OCI-LY7 (cell line): Measurements from ENCODE around the gene LBX2. TPM values are rescaled to one million over a fixed set of nuclear protein-coding genes. Genes with fewer than 3 reads are reported as not detected.

Experiments used
- BruUV-seq: library from RNA; stranded (reverse); fragments of 400-500 nt; replicated peaks from 2 replicates; lab custom pipeline; 2021; lab: Mats Ljungman, UMichigan
- CTCF ChIA-PET: fragments of 300-600 bp; sonication (Branson Sonifier 250); formaldehyde crosslinking; loops from one replicate; lab custom pipeline; 2022; ENCODE audit warnings: antibody characterized with exemption; ENCODE audit not compliant: unreplicated experiment; lab: Charles Lee
- POLR2A ChIA-PET: fragments of 300-600 bp; sonication (Branson Sonifier 250); formaldehyde crosslinking; loops from one replicate; lab custom pipeline; 2022; ENCODE audit warnings: antibody characterized with exemption; lab: Charles Lee
- DNase-seq: peaks from one replicate; pipeline ENCODE4 v3.0.0-alpha.2; 2015; ENCODE audit warnings: low spot score
- H2AFZ ChIP-seq: fragments of 200-600 bp; sonication (generic), shearing (Covaris generic); 2 replicates; pipeline ENCODE4 v1.6.1; 2014; ENCODE audit warnings: mild to moderate bottlenecking, antibody characterized with exemption, low read length, moderate library complexity
- H3K27ac ChIP-seq: fragments of 200-600 bp; sonication (generic); 2 replicates; pipeline ENCODE4 v1.5.1; 2014; ENCODE audit warnings: mixed run types, low read depth, mild to moderate bottlenecking, moderate library complexity, low read length, inconsistent platforms; ENCODE audit not compliant: poor library complexity, severe bottlenecking
- H3K36me3 ChIP-seq: fragments of 200-600 bp; sonication (generic); 2 replicates; pipeline ENCODE4 v1.6.1; 2014; ENCODE audit warnings: mild to moderate bottlenecking, antibody characterized with exemption, low read length, moderate library complexity, mixed read lengths; ENCODE audit not compliant: insufficient read depth
- H3K4me1 ChIP-seq: fragments of 200-600 bp; sonication (generic); 2 replicates; pipeline ENCODE4 v1.5.1; 2014; ENCODE audit warnings: mild to moderate bottlenecking, low read length; ENCODE audit not compliant: insufficient read depth, poor library complexity, severe bottlenecking
- H3K4me2 ChIP-seq: fragments of 200-600 bp; sonication (generic); 2 replicates; pipeline ENCODE4 v1.6.1; 2014; ENCODE audit warnings: mild to moderate bottlenecking, low read length
- H3K4me3 ChIP-seq: fragments of 200-600 bp; sonication (generic); 2 replicates; pipeline ENCODE4 v1.5.1; 2014; ENCODE audit warnings: mild to moderate bottlenecking, low read depth, low read length; ENCODE audit not compliant: poor library complexity, severe bottlenecking
- H3K79me2 ChIP-seq: fragments of 200-600 bp; sonication (generic); 2 replicates; pipeline ENCODE4 v1.6.1; 2016; ENCODE audit warnings: low read depth, mild to moderate bottlenecking, low read length, moderate library complexity, mixed read lengths; ENCODE audit not compliant: insufficient read depth
- H3K9me2 ChIP-seq: fragments of 200-600 bp; sonication (generic); 2 replicates; pipeline ENCODE4 v1.6.1; 2016; ENCODE audit warnings: mild to moderate bottlenecking, low read length, mixed read lengths; ENCODE audit not compliant: insufficient read depth
- H3K9me3 ChIP-seq: fragments of 200-600 bp; sonication (generic); 2 replicates; pipeline ENCODE4 v1.6.1; 2014; ENCODE audit warnings: mild to moderate bottlenecking, mixed run types, low read length, mixed read lengths
- H4K20me1 ChIP-seq: fragments of 200-600 bp; sonication (generic); 2 replicates; pipeline ENCODE4 v1.6.1; 2014; ENCODE audit warnings: mild to moderate bottlenecking, antibody characterized with exemption, low read length, moderate library complexity, mixed read lengths; ENCODE audit not compliant: insufficient read depth
- CTCF ChIP-seq: fragments of 200-600 bp; sonication (generic); conservative IDR thresholded peaks from 2 replicates; pipeline ENCODE4 v1.5.1; 2014; ENCODE audit warnings: mild to moderate bottlenecking, antibody characterized with exemption, low read length, moderate library complexity, mixed read lengths
- EZH2phosphoT487 ChIP-seq: fragments of 200-600 bp; sonication (generic); IDR thresholded peaks from 2 replicates; pipeline ENCODE4 v1.6.1; 2018; ENCODE audit warnings: low read depth, borderline replicate concordance, mild to moderate bottlenecking, mixed run types, antibody characterized with exemption, low read length, moderate library complexity, mixed read lengths
- intact Hi-C: fragments of 100-400 bp; cut with micrococcal nuclease; formaldehyde crosslinking; loops from one replicate; pipeline ENCODE4 v1.10.0; 2022; ENCODE audit not compliant: unreplicated experiment
- total RNA-seq, 2 experiments: library from RNA; depleted of rRNA in 1 of 2; stranded (reverse); fragments of >200 nt in 1 of 2; shearing (Covaris generic) in 1 of 2; gene quantifications; 2 replicates each; pipeline ENCODE4 v1.2.3, GENCODE V29; 2014 to 2022

LBX2 gene
- total RNA-seq, 2 experiments from 2014 or later: not detected

DNA sequence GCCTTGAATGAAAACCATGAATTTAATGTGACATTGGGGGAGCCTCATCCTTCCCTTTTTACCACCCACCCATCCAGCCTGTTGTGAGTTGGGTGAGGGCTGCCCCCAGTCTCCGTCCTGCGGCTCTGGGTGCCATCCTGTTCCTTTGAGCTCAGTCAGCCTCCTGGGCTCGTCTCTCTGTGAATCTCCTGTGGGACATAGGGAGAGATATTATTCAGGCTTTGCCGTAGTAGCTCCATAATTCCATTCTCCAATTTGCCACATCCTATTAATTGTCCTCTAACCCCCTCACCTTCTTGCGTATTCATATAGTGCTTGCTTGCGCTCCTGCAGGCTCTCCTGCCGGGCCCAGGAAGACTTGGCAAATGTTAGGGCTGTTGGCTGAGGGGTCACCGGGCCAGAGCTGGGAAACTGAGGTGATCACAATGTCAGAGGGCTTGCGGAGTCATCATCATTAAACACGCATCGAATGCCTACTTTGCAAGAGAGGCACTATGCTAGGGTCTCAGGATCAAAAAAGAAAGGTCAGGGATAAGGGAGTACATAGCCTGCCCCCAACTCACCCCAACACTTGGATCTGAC is 27.3 kb upstream of the LBX2 start:
- H3K36me3 ChIP-seq: peaks cover 53% of the 10 kb centered on the region
- H3K4me1 ChIP-seq: peaks cover 28% of the 10 kb centered on the region
- peaks cover 37% of the 10 kb centered on the region for H3K79me2 ChIP-seq
- intact Hi-C loops: no loop called here
- no peaks in the 10 kb centered on the region for H3K9me2 ChIP-seq
- no peaks in the 10 kb centered on the region for H3K9me3 ChIP-seq
- DNase-seq: no peak
- H3K4me2 ChIP-seq: 0 out of 2 replicates have a peak overlapping the region, but pooled peaks have one; percentile 95
- no peak overlapping the region for H3K27ac ChIP-seq
- H4K20me1 ChIP-seq: peaks cover 5% of the 10 kb centered on the region; the same call in 1 of the 2 replicates
- CTCF ChIA-PET: interaction anchor here (0.5 kb wide), 1 partner anchor 1180 kb away, joined by 3 read pairs; no protein-coding TSS in a partner anchor
- no TSS peak for BruUV-seq
- H3K4me3 ChIP-seq: no peak overlapping the region
- POLR2A ChIA-PET: interaction anchor here (1.0 kb wide), 1 partner anchor 9 kb away, joined by 3 read pairs; no protein-coding TSS in a partner anchor
- no peak overlapping the region for H2AFZ ChIP-seq
- TF ChIP-seq CTCF: no peak
- TF ChIP-seq EZH2phosphoT487: no peak

GRCh38 chr2:74525717-74526648 is 26.6 kb upstream of the LBX2 start, which contains the start of gene DQX1:
Gene DQX1 (minus strand): TSS chr2:74526231. CDS start chr2:74525729, 502 bp downstream.
- H3K9me2 ChIP-seq: no peaks in the 10 kb centered on the region
- H3K4me2 ChIP-seq: 0 out of 2 replicates have a peak within 1 kb of the TSS, but pooled peaks have one; percentile 95
- peaks cover 32% of the 10 kb centered on the region for H3K79me2 ChIP-seq
- ChIA-PET POLR2A (interaction anchor here (0.6 to 1.0 kb wide), 2 partner anchors 8 to 15 kb away, joined by 3 read pairs; no protein-coding TSS in a partner anchor), CTCF (no interaction called here)
- H3K4me1 ChIP-seq: peaks cover 21% of the 10 kb centered on the region
- H3K9me3 ChIP-seq: no peaks in the 10 kb centered on the region
- intact Hi-C loops: no loop called here
- no peak for TF ChIP-seq EZH2phosphoT487
- no peak for TF ChIP-seq CTCF
- DNase-seq: peak; percentile 63
- peaks cover 45% of the 10 kb centered on the region for H3K36me3 ChIP-seq
- H2AFZ ChIP-seq: no peak within 1 kb of the TSS
- no peak within 1 kb of the TSS for H3K4me3 ChIP-seq
- no TSS peak for BruUV-seq
- peaks cover 5% of the 10 kb centered on the region; the same call in 1 of the 2 replicates for H4K20me1 ChIP-seq
- no peak within 1 kb of the TSS for H3K27ac ChIP-seq
